Type B pancreatic cell (in vitro differentiated cells): Measurements from ENCODE around the gene PRDM5. TPM values are rescaled to one million over a fixed set of nuclear protein-coding genes. Genes with fewer than 3 reads are reported as not detected.

Source experiments
- DNase-seq: peaks from one replicate; pipeline ENCODE4 v3.0.0; 2021; ENCODE audit warnings: mixed read lengths; ENCODE audit not compliant: unreplicated experiment; ENCODE audit errors: extremely low spot score
- H3K27ac Mint-ChIP-seq: 2 replicates; pipeline ENCODE4 v1.8.0; 2021; ENCODE audit warnings: mild to moderate bottlenecking, mixed read lengths
- H3K27me3 Mint-ChIP-seq: 2 replicates; pipeline ENCODE4 v1.8.0; 2021; ENCODE audit warnings: mixed read lengths
- H3K36me3 Mint-ChIP-seq: 2 replicates; pipeline ENCODE4 v1.8.0; 2021; ENCODE audit warnings: mixed read lengths
- H3K4me1 Mint-ChIP-seq: one replicate; pipeline ENCODE4 v1.8.0; 2021; ENCODE audit warnings: mixed read lengths; ENCODE audit not compliant: unreplicated experiment
- H3K4me3 Mint-ChIP-seq: 2 replicates; pipeline ENCODE4 v1.8.0; 2021; ENCODE audit warnings: mild to moderate bottlenecking, mixed read lengths
- H3K9me3 Mint-ChIP-seq: 2 replicates; pipeline ENCODE4 v1.8.0; 2021; ENCODE audit warnings: mixed read lengths
- total RNA-seq: library from RNA; stranded (reverse); gene quantifications from 2 replicates; pipeline ENCODE4 v1.2.1, GENCODE V29; 2021; ENCODE audit warnings: low replicate concordance
- TF ChIP-seq, protein P1 (sequence below): fragments of 200-600 bp; sonication (generic); conservative IDR thresholded peaks from 2 replicates; pipeline ENCODE4 v1.5.0; 2021; ENCODE audit warnings: antibody characterized with exemption, mild to moderate bottlenecking

The PRDM5 gene
- total RNA-seq, 1 donor from 2014 or later, result 15.7 TPM

- Mint-ChIP-seq H3K27ac (no peak overlapping the region), H3K36me3 (peaks cover 15% of the 10 kb centered on the region), H3K9me3 (no peaks in the 10 kb centered on the region), H3K27me3 (no peaks in the 10 kb centered on the region), H3K4me3 (no peak overlapping the region), H3K4me1 (no peaks in the 10 kb centered on the region)
- TF ChIP-seq, protein P1, sequence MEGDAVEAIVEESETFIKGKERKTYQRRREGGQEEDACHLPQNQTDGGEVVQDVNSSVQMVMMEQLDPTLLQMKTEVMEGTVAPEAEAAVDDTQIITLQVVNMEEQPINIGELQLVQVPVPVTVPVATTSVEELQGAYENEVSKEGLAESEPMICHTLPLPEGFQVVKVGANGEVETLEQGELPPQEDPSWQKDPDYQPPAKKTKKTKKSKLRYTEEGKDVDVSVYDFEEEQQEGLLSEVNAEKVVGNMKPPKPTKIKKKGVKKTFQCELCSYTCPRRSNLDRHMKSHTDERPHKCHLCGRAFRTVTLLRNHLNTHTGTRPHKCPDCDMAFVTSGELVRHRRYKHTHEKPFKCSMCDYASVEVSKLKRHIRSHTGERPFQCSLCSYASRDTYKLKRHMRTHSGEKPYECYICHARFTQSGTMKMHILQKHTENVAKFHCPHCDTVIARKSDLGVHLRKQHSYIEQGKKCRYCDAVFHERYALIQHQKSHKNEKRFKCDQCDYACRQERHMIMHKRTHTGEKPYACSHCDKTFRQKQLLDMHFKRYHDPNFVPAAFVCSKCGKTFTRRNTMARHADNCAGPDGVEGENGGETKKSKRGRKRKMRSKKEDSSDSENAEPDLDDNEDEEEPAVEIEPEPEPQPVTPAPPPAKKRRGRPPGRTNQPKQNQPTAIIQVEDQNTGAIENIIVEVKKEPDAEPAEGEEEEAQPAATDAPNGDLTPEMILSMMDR, result no peak
- DNase-seq, result no peak
Observed at GRCh38 chr4:120903419-120903818, 19.1 kb downstream of the PRDM5 start.

DNA sequence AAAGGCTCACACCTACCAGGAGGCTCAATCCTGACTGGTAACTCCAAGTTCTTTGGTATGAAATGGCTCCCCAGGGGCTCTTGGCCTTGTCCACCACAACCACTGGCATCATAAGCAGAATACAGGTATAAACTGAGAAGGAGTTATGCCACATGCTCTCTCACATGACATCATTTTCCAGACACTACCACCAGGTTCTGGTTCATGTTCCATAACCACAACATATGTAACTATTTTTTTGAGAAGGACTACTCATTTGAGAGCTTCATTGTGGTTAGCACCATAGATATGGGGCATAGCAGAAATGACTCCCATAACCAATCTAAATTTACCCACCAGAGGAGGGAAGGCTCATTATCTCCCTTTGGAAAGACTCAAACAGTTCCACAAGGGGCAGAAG is 19.6 kb downstream of the PRDM5 start:
- Mint-ChIP-seq H3K27ac (no peak overlapping the region), H3K4me3 (no peak overlapping the region), H3K36me3 (peaks cover 15% of the 10 kb centered on the region), H3K4me1 (no peaks in the 10 kb centered on the region), H3K9me3 (no peaks in the 10 kb centered on the region), H3K27me3 (no peaks in the 10 kb centered on the region)
- DNase-seq, result no peak
- TF ChIP-seq, protein P1, result no peak

DNA sequence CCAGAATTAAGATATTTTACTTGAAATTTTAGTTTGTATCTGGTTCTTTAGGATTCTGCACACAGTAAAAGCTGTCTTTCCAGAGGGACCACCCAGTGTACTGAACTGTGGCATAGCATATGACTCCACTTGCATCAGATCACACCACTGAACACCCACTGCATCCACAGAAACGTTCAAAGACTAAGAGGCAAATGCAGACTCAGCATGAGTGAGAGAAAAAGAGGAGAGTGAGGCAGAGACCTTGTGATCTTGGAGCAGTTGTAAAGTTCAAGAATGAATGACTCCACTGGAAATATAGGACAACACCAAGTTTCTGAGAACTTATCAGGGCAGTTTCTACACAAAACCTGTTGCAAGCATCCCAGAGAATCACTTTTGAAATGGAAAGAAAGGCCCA is 20.8 kb downstream of the PRDM5 start:
- H3K27ac Mint-ChIP-seq, result no peak overlapping the region
- TF ChIP-seq, protein P1, result no peak

DNA sequence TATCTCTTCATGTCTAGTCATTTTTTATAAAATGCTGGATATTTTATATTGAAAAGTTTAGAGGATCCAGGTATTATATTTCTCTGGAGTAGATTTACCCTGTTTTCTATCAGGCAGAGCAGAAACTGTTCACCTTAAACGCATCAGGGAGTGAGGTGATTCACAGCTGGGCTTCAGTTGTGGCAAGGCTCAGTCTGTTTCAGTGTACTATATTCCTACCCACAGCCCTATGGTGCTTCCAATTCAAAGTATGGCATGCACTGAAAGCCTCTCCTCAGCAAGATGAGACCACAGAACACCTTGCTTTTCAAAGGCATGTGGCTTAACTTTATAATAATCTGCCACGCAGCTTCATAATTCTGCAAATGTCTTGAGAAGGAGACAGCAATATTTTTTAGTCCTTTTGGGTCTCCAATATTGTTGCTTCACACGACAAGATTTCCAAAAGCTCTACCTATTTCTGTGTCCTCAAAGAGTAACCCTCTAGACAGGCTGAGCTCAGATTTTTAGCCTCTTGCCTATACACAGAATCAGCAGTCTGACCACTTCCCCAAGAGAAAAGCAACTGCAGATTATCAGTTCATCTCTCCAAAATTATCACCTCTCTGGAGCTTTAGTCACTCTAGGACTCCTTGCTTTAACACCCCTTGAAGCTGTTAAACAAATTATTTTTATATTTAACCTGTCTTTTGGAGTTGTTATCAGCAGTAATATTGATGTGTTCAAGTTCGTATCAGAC is 24.4 kb downstream of the PRDM5 start:
- Mint-ChIP-seq H3K27me3 (no peaks in the 10 kb centered on the region), H3K36me3 (peaks cover 6% of the 10 kb centered on the region), H3K4me1 (no peaks in the 10 kb centered on the region), H3K9me3 (no peaks in the 10 kb centered on the region), H3K27ac (no peak overlapping the region), H3K4me3 (no peak overlapping the region)
- DNase-seq, result no peak
- TF ChIP-seq, protein P1, result no peak

More for the DNA sequence above, 20.8 kb downstream of the PRDM5 start:
- DNase-seq, result no peak
- no peak overlapping the region for H3K4me3 Mint-ChIP-seq
- H3K4me1 Mint-ChIP-seq, result no peaks in the 10 kb centered on the region
- no peaks in the 10 kb centered on the region for H3K9me3 Mint-ChIP-seq
- peaks cover 12% of the 10 kb centered on the region for H3K36me3 Mint-ChIP-seq
- no peaks in the 10 kb centered on the region for H3K27me3 Mint-ChIP-seq

DNA sequence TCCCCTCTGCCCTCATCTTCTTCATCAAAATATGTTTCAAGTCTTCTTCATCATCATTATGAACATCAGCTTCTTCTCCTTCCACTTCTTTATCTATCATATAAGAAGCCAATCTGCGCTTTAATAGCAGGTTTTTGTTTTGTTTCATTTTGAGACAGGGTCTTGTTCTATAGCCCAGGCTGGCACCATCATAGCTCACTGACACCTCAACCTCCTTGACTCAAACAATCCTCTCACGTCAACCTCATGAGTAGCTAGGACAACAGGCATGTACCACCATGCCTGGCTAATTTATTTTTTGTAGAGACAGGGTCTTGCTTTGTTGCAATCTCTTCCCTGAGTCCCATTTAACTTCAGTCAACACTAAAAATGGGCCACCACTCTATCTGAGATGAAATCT is 27.0 kb downstream of the PRDM5 start:
- no peaks in the 10 kb centered on the region for H3K27me3 Mint-ChIP-seq
- no peak overlapping the region for H3K27ac Mint-ChIP-seq
- H3K4me1 Mint-ChIP-seq, result no peaks in the 10 kb centered on the region
- no peak overlapping the region for H3K4me3 Mint-ChIP-seq
- TF ChIP-seq, protein P1, result no peak
- DNase-seq, result no peak
- H3K36me3 Mint-ChIP-seq, result peaks cover 11% of the 10 kb centered on the region
- no peaks in the 10 kb centered on the region for H3K9me3 Mint-ChIP-seq
